MM.1S (cell line): Measurements from ENCODE around the gene TRHDE.

Experiments used
- DNase-seq: peaks from one replicate; pipeline ENCODE4 v3.0.0-alpha.2; 2015
- H2AFZ ChIP-seq: fragments of 300-600 bp; sonication (generic); 2 replicates; pipeline ENCODE4 v1.6.0; 2016; ENCODE audit warnings: antibody characterized with exemption, low read length
- H3F3A ChIP-seq: fragments of 300-600 bp; sonication (generic); 2 replicates; pipeline ENCODE4 v1.6.1; 2016; ENCODE audit warnings: mild to moderate bottlenecking, antibody characterized with exemption, low read length, moderate library complexity, mixed read lengths; ENCODE audit not compliant: insufficient read depth
- H3K27ac ChIP-seq: fragments of 300-600 bp; sonication (generic); 2 replicates; pipeline ENCODE4 v1.5.1; 2016; ENCODE audit warnings: mild to moderate bottlenecking, low read length
- H3K27me3 ChIP-seq: fragments of 300-600 bp; sonication (generic); replicated peaks from 2 replicates; pipeline ENCODE4 v1.6.0; 2016; ENCODE audit warnings: low read length; ENCODE audit not compliant: insufficient read depth
- H3K36me3 ChIP-seq: fragments of 300-600 bp; sonication (generic); replicated peaks from 2 replicates; pipeline ENCODE4 v1.6.1; 2016; ENCODE audit warnings: mild to moderate bottlenecking, low read length, mixed read lengths; ENCODE audit not compliant: insufficient read depth
- H3K4me1 ChIP-seq: fragments of 300-600 bp; sonication (generic); 2 replicates; pipeline ENCODE4 v1.6.1; 2016; ENCODE audit warnings: low read length, mixed read lengths
- H3K4me2 ChIP-seq: fragments of 300-600 bp; sonication (generic); 2 replicates; pipeline ENCODE4 v1.6.0; 2016; ENCODE audit warnings: low read depth, low read length
- H3K4me3 ChIP-seq: fragments of 300-600 bp; sonication (generic); 2 replicates; pipeline ENCODE4 v1.5.1; 2016; ENCODE audit warnings: low read length, mixed read lengths
- H3K79me2 ChIP-seq: fragments of 300-600 bp; sonication (generic); 2 replicates; pipeline ENCODE4 v1.6.1; 2016; ENCODE audit warnings: mixed run types, low read length, mixed read lengths
- H3K9ac ChIP-seq: fragments of 300-600 bp; sonication (generic); 2 replicates; pipeline ENCODE4 v1.6.1; 2016; ENCODE audit warnings: low read length, mixed read lengths
- H3K9me2 ChIP-seq: fragments of 300-600 bp; sonication (generic); replicated peaks from 2 replicates; pipeline ENCODE4 v1.6.1; 2016; ENCODE audit warnings: mild to moderate bottlenecking, low read length, mixed read lengths; ENCODE audit not compliant: insufficient read depth
- H3K9me3 ChIP-seq: fragments of 300-600 bp; sonication (generic); replicated peaks from 2 replicates; pipeline ENCODE4 v1.6.1; 2016; ENCODE audit warnings: mild to moderate bottlenecking, low read length, mixed read lengths; ENCODE audit not compliant: insufficient read depth
- H4K20me1 ChIP-seq: fragments of 300-600 bp; sonication (generic); 2 replicates; pipeline ENCODE4 v1.6.1; 2016; ENCODE audit warnings: mild to moderate bottlenecking, low read length, moderate library complexity, mixed read lengths; ENCODE audit not compliant: insufficient read depth
- CTCF ChIP-seq: fragments of 300-600 bp; sonication (generic); IDR thresholded peaks from 2 replicates; pipeline ENCODE4 v1.5.1; 2016; ENCODE audit warnings: antibody characterized with exemption, low read length, mixed read lengths
- EZH2 ChIP-seq: fragments of 300-600 bp; sonication (generic); optimal IDR thresholded peaks from 2 replicates; pipeline ENCODE3; 2017; ENCODE audit warnings: low read depth, mild to moderate bottlenecking, antibody characterized with exemption, low read length, mixed read lengths
- EZH2phosphoT487 ChIP-seq: fragments of 300-600 bp; sonication (generic); IDR thresholded peaks from 2 replicates; pipeline ENCODE4 v1.6.1; 2018; ENCODE audit warnings: antibody characterized with exemption, low read length

Gene TRHDE

GRCh38 chr12:72684491-72684890, 412.3 kb downstream of the TRHDE start:
- H3K9ac ChIP-seq = no peak overlapping the region
- no peak for TF ChIP-seq EZH2
- TF ChIP-seq CTCF = no peak
- no peak for TF ChIP-seq EZH2phosphoT487
- H4K20me1 ChIP-seq = no peaks in the 10 kb centered on the region
- DNase-seq = no peak
- H3K4me1 ChIP-seq = no peaks in the 10 kb centered on the region
- no peaks in the 10 kb centered on the region for H3K27me3 ChIP-seq
- no peak overlapping the region for H2AFZ ChIP-seq
- H3K4me3 ChIP-seq = no peak overlapping the region
- no peak overlapping the region for H3K27ac ChIP-seq
- no peaks in the 10 kb centered on the region for H3K79me2 ChIP-seq
- H3F3A ChIP-seq = no peaks in the 10 kb centered on the region
- no peaks in the 10 kb centered on the region for H3K9me3 ChIP-seq
- no peaks in the 10 kb centered on the region for H3K9me2 ChIP-seq
- no peak overlapping the region for H3K4me2 ChIP-seq
- no peaks in the 10 kb centered on the region for H3K36me3 ChIP-seq

GRCh38 chr12:72692338-72692737, 420.2 kb downstream of the TRHDE start:
- no peaks in the 10 kb centered on the region for H3K4me1 ChIP-seq
- H2AFZ ChIP-seq = no peak overlapping the region
- no peak for DNase-seq
- no peaks in the 10 kb centered on the region for H3K27me3 ChIP-seq
- no peak for TF ChIP-seq CTCF
- no peak for TF ChIP-seq EZH2
- no peak for TF ChIP-seq EZH2phosphoT487
- no peaks in the 10 kb centered on the region for H4K20me1 ChIP-seq
- no peak overlapping the region for H3K9ac ChIP-seq
- H3K36me3 ChIP-seq = no peaks in the 10 kb centered on the region
- H3K9me2 ChIP-seq = no peaks in the 10 kb centered on the region
- no peak overlapping the region for H3K27ac ChIP-seq
- H3F3A ChIP-seq = no peaks in the 10 kb centered on the region
- H3K79me2 ChIP-seq = no peaks in the 10 kb centered on the region
- no peak overlapping the region for H3K4me2 ChIP-seq
- no peaks in the 10 kb centered on the region for H3K9me3 ChIP-seq
- no peak overlapping the region for H3K4me3 ChIP-seq

GRCh38 chr12:72694193-72694592, 422.0 kb downstream of the TRHDE start:
- Histone ChIP-seq H3K9me3 (no peaks in the 10 kb centered on the region), H4K20me1 (no peaks in the 10 kb centered on the region), H3K4me1 (no peaks in the 10 kb centered on the region), H3K36me3 (no peaks in the 10 kb centered on the region), H3F3A (no peaks in the 10 kb centered on the region), H3K79me2 (no peaks in the 10 kb centered on the region), H3K9ac (no peak overlapping the region), H3K9me2 (no peaks in the 10 kb centered on the region), H3K4me3 (no peak overlapping the region), H2AFZ (no peak overlapping the region), H3K27ac (no peak overlapping the region), H3K27me3 (no peaks in the 10 kb centered on the region), H3K4me2 (no peak overlapping the region)
- no peak for TF ChIP-seq EZH2phosphoT487
- TF ChIP-seq EZH2 = no peak
- TF ChIP-seq CTCF = no peak
- no peak for DNase-seq
